Stimulated activated CD4-positive, alpha-beta T cell treated with anti-CD3 and anti-CD28 coated beads, Interleukin-4, amount 100 ng/mL, for 24 hours (primary cell): ENCODE results near the gene VEPH1.

Experiments
- DNase-seq: peaks from one replicate; pipeline ENCODE4 v3.0.0-alpha.2; 2020

VEPH1 gene

DNA sequence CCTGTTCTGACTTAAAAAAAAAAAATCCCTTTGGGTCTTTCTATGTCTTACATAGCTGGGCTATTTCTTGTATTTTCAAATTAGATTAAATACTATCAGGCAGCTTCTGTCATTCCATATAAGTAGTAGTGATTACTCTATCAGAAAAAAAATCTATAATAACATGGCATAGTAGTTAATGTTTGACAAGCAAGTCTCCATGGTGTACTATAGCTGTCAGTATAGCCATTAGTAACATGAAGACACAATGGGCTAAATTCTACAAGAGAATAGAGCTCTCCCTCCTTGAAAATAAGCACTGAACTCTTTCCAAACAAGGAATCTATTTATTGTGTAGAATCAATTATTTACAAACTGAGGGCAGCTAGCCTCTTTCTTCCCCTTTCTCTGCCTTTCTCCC, 19.4 kb upstream of the VEPH1 start:
- DNase-seq: no peak

DNA sequence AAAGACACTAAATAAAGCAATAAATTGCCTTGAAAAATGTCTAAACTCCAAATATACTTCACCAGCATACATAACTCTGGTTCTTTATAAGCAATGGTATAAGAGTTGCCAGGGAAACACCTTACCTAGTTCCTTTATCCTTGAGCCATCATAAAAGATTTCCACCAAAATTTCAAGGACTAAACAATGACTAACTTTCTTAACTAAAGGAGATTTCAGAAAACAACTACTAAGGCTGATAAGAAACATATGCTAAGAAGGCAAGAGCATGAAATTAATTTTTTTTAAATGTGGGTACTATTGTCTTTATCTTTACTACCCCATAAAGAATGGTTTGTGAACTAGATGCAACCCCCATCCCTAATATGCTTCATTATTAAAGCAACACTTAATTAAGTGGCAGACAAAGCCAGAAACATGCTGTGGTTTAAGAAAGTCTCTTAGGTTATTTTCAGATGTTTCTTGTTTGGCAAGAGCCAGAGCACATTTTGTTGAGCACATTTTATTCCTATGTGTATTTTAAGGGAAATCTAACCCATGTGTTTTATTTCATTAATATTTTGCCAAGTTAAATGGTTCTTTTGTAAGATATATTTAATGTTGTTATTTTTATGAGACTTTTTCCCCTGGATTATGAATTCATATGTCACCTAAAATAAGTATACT, 17.4 kb upstream of the VEPH1 start:
- DNase-seq: no peak

DNA sequence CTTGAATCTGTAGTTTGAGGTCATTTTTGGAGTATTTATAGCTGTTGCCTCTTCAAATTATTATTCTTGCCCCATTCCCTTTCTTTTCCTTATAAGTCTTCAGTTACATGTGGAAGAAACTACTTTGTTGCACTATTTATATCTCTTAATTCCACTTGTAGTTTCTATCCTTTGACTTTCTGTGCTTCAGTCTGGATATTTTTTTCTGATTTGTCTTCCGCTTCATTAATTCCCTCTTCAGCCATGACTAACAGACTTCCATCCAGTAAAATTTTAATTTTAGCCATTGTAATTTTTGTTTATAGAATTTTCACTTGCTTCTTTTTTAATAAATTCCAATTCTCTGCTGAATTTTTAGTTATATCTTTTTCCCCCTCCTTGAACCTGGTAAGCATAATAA, 15.7 kb upstream of the VEPH1 start:
- DNase-seq: no peak

DNA sequence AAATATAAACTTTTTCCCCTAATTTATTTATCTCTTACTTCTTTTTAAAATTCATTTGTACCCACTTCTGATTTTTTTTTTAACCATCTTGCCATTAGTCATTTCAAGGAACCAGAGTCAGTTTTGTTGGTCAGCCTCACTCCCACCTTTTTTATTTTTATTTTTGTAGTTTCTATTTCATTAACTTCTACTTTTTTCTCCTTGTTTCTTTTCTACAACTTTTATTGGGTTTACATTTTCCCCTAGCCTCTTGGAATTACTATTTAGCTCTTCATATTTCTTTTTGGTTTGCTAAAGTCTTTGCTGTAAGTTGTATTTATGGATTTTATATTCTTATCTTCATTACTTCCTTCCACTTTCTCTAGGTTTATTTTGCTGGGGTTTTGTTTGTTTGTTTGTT, 13.7 kb upstream of the VEPH1 start:
- DNase-seq: no peak

DNA sequence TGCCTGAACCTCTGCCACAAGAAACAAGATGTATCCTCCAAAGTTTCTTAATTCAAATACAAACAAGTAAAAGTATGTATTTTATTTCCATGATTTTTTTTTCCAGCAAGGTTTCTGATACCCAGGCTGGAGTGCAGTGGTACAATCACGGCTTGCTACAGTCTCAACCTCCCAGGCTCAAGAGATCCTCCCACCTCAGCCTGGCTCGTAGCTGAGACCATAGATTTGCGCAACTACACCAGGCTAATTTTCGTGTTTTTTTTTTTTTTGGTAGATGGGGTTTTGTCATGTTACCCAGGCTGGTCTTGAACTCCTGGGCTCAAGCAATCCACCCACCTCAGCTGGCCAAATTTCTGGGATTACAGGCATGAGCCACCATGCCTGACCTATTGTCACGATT, 12.2 kb upstream of the VEPH1 start:
- no peak for DNase-seq

DNA sequence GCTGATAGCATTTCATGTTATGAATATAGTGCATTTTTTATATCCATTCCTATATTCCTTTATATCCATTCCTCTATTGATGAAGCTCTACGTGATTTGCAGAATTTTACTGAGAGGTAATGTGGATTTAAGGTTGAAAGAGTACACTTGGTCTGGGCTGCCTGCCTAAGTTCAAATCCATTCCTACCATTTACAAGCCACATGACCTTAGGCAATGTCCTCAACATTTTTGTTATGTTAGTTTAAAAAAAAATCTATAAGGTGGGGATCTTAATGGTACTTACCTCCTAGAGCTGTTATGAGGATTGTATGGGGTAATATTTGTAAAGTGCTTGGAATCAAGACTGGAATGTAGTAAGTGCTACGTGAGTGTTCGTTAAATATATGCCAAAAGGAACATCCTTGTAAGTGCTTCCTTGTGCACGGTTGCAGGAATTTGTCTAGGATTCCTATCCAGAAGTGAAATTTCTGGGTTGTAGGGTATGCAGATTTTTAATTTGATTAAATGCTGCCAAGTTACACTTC, 11.2 kb upstream of the VEPH1 start:
- DNase-seq: no peak

DNA sequence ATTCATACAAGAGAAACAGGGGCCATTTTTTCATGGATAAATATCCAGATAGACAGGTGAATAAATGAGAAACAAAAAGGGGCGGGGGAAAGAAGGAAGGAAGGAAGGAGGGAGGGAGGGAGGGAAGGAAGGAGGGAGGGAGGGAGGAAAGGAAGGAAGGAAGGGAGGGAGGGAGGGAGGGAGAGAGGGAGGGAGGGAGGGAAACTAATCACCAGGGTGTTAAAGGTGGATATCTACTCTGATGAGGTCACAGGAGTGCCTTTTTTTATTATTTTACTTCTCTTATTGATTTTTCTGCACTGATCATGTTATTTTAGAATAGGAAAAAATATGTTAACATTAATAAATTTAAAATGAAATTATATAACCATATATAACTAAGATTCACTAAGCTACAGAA, 10.4 kb upstream of the VEPH1 start:
- DNase-seq: no peak

DNA sequence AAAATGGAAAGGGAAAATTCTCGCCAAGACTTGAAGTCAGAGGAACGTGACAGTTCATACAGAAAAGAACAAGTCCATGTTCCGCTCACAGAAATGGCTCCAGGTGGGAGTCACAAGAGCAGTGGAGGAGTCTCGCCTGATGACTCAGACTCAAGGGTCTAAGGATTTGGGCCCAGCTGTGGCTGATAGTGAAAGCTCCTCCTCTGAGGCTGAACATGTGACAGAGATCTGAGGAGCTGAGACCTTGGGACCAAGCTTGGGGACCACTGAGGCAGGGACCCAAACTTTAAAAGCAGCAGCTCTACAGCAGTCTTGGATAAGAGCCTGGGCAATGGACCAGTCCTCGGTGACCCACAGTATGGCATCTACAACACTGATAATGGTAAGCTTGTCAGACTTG, 9.3 kb upstream of the VEPH1 start:
- no peak for DNase-seq

DNA sequence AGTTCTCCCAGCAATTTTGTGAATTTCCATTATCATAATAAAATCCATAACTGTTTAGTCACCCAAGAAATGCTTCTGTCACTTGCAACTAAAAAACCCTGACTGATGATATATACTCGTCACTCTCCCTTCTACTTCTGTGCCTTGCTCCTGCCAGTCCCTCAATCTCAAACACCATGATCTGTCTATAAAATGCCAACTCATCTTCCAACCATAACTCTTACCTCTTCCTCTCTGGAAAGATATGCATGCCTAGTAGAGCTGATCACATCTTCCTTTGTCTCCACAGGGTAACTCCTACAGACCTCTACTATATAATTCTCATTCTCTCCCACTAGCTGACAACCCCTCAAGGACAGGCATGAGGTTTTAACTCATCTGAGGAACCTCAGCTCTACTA, 5.2 kb upstream of the VEPH1 start:
- no peak for DNase-seq

DNA sequence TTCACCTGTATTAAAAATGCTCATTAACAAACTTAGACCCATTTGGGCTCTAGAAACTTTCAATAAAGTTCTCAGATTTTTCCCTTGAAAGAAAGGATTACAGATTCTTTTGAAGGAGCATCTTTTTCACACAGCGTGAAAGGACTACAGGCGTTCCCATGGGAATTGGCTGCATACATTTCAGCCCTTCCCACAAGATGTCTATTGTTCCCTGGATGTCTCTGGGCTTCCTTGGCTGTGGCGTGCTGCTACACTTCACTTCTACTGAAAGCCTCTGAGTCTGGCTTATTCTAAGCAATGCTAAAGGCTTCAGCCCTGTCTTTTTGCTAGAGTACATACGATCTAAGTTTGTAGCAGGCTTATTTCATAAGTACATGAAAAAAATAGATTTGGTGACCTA, 1.4 kb downstream of the VEPH1 start:
- no peak for DNase-seq

DNA sequence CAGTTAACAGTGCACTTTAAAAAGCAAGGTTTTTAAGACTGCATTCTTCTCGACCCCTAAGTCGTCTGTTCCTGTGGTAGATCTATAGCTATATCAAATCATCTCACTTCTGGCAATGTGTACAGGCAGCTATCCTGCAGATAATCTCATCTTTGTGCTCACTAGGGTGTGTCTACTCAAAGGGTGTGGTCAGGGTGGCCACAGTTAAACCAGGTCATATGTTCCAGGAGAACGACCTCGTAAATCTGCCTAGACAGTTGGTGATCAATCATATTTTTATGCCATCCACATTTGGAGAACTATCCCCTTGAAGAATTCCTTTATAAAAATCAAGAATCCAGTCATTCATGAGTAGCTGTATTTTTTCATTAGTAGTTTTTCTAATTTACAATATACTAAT, 3.0 kb downstream of the VEPH1 start:
- no peak for DNase-seq

DNA sequence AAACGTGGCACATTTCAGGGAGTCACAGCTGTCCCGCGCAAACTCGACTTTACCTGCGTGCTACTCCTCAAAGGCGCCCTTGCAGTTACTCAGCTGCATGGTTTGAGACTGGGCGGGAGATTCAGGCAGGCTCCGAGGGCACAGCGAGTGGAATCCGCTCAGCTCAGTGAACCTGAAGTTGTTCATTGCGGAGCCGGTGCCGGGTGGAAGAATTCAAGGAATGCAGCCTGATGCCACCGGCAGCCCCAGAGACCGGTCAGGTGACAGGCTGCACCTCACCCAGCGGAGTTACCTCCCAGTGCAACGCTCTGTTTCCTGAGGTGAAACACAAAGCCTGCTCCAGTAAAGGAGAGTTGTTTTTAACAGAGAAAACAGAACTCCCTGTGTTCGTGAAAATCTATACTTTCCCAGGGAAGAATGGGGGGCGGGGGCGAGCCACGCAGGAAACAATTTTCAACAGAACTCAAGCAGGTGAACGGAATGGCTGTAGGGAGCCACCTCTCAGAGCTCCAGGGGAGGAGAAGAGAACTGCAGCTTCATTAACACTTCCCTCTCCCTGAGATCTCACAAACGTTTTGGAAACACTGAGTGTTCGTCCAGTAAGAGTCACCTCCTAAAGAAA, 3.8 kb downstream of the VEPH1 start:
- no peak for DNase-seq

DNA sequence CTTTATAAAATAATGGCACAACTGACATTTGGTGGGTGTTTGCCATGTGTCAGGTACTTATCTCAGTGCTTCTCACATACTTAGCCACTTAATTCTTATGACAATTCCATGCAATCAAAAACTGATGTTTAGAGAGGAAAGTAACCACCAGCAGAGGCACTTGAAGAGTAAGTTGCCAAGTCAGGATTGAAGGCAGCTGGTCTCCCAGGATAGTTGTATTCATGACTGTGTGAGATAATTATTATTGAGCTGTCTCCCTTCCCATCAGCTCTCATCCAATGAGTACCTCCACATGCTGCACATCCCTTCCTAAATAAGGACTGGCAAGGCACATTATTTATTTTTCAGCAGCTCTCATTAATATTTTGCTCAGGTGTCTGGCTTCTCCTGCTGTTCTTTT, 4.8 kb downstream of the VEPH1 start:
- no peak for DNase-seq

DNA sequence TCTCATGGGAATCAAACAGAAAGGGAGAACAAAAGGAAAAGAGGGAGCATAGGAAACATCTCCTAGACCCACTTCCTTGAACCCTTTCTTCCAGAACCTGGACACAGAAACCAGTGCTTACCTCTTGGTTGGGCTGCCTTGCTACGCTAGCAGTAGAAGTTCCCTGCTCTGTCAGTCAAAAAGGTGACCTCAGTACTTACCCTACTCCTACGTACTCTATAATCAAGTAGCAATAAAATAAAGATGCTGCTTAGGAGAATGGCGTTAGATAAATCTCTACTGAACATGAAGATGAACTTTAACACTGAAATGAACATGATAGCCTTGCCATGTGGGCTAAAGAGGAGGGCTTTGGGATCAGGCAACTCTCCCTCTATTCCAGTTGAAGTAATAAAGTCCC, 7.4 kb downstream of the VEPH1 start:
- no peak for DNase-seq

DNA sequence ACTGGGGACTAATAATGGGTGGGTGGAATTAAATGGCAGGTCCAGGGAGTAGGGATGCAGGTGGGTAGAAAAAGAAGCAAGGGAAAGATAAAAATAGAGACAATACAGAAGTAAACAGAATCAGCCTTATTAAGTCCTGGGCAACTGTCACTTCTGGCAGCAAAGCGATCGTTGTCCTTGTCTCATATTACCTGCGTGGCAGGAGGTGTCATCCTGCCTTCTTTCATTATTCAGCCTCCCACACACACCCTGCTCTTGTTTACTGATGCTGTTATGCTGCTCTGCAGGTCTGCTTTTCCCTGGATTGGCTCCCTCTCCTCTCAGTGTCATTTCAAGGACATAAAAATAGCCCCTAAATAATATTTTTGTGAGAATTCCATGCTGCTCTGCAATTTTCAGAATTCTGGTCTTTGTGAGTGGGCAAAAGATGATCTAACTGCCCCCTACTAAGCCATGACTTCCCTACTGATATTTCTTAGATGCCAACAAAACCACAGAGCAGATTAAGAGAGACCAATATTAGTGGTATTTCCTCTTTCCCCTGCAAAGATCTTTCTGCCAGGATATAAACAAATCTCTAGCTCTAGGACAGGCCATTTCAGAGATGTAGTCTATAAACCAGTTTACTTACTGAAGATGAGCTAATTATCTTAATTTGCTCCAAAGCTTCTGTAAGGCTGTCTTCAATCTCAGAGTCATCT, 8.5 kb downstream of the VEPH1 start:
- no peak for DNase-seq

DNA sequence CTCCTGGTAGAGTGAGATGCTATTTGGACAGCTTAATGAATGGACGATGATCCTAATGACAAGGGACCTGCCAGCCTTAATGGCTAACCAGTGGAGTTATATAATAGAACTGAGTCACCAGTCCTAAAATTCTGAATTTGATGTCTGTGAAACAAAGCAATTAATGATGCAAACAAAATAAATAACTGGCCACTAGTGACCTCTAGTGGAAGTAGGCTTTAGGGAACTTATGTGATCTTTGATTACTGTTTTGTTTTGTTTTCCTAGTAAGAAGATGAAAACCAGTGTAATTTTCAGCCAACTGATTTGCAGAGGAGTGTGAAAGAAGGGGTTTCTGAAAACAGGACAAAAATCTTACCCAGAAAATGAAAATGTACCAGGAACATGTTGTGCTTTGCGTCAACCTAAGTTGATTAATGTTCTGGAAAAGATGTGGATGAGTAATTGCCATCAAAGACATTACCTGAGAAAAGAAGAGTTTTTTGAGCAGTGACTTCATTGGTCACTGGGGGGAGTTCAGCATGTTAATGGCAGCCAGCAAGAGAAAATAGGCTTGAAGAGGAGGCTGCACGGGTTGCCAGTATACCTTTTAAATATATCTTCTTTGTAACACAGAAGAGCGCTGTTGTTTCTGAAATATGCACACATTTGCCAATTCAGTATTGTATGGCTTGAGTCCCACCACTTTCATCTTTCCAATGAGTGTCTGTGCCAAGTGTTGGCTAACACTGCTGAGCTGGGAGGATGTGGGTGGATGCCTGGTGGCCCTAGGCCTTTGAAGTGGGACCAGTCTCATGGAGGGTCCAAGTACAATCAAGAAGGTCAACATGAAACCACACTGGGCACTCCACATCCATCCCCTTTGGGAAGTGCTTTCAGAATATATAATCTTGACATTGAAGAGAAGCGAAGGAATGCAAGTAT, 9.3 kb downstream of the VEPH1 start:
- no peak for DNase-seq

DNA sequence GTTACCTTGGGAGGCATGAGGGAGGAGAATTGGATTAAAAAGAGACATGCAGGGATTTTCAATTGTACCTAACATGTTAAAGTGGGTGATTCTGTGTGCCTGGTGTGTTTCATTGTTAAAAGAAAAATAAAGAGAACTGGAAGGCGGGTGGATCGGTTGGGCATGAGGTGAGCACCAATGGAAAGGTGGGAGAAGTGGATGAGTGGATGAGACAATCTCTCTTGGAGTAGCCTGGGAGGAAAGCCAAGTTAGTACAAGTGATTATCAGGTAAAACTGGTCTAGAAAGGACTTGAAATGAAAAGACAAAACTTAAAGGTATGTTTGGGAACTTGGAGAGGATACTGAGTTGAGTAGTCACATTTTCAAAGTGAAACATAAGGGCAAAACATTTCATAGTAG, 12.1 kb downstream of the VEPH1 start:
- DNase-seq: no peak

DNA sequence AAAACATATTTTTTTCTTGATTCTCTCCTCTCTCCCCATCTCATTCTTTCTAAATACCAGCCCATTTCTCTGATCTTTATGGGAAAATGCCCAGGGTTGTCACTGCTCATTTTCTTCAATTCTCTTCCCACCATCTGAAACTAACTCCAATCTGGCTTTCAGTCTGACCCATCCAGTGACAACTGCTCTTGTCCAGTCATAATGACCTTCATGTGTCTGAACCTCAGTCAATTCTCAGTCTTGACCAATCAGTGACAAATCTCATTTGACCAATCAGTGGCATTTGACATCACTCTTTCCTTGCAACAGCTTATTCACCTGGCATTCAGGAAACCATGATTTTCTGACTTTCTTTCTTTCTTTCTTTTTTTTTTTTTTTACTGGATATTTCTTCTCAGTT, 15.1 kb downstream of the VEPH1 start:
- no peak for DNase-seq

DNA sequence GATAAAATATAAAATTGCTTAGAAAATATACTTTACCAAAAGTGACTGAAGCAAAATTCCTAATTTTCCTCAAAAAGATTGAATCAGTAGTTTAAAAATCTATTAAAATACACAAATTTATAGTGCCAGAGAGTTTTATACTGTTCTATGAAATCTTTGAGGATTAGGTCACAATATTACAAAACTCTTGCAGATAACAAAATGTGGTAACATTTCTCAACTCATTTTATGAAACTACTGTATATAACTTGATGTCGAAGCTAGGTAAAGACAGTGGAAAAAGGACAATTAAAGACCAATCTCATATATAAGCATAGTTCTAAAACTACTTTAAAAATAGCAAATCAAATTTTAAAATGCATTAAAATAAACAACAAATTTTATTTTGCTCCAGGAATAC, 15.9 kb downstream of the VEPH1 start:
- DNase-seq: no peak

DNA sequence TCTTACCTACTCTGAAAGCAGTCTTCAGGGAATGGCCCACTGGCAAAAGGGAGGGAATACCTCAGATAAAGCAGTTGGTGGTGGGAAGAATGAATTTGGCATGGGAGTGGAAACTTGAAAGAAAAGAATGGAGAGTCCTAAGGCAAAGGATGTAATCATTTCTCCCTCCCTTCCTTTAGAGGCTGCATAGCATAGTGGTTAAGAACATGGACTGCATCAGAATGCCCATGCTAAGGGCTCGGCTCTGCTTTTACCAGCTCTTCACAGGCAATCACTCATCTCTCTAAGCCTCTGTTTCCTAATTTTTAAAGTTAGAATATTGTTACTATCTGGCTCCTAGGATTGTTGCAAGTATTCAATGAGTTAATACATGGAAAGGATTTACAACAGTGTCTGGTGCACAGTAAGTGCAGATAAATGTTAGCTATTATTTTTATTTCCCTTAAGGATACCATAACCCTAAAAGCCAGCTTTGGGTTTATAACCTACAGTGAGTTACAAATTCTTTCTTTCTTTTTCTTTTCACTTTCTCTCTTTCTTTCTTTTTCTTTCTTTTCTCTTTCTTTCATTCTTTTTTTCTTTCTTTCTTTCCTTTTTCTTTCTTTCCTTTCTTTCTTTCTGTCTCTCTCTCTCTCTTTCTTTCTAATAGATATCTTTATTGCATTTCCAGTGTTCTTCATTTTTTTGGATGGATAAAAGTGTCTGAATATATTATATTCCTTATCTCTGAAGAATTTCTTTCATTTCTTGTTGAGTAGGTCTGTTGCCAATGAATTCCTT, 23.6 kb downstream of the VEPH1 start:
- DNase-seq: no peak

DNA sequence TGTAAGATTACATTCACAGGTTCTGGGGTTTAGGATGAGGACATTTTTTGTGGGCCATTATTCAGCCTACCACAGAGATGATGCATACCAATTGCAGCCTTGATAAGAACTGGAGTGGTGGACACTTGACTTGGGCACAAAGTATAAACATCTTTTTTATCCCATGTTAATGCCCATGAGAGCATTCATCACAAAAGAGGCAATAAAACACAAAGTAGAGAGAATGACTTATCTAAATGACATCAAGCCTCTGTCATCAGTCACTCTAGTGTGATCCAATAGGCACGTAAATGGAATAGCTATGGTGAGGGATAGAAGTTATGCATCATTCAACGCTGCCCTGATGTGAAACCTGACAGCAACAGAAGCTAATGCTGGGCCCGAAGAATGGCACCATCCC, 25.8 kb downstream of the VEPH1 start:
- no peak for DNase-seq

DNA sequence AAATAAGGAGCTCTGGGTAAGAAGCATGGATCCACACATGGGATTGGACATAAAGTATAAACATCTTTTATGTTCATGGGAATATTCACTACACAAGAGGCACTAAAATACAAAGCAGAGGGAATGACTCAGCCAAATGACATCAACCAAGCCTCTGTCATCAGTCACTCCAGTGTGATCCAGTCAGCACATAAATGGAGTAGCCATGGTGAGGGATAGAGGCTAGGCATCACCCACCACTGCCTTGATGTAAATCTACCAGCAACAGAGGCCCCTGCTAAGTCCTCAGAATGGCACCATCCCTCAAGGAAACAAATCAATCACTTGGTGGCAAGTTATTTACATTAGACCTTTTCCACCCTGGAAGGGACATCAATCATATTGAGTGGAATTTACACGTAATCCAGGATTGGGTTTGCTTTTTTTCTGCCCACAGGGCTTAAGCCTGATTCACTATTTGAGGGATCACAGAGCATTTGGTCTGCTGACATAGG, 27.2 kb downstream of the VEPH1 start:
- DNase-seq: no peak
